Panc1 (cell line): ENCODE measurements around the gene FAF1.

Experiments used
- CTCF ChIP-seq: fragments of 450-650 bp; IDR thresholded peaks from 2 replicates; pipeline ENCODE4 v1.5.1; 2017; ENCODE audit warnings: mild to moderate bottlenecking
- REST ChIP-seq, 2 experiments: IDR thresholded peaks; 2 replicates each; pipeline ENCODE4 v1.6.1; 2011 to 2012; ENCODE audit warnings: low read depth in 2 of 2, control low read depth in 1 of 2, low read length in 1 of 2, mild to moderate bottlenecking in 1 of 2, moderate library complexity in 1 of 2; ENCODE audit not compliant: insufficient read depth in 1 of 2
- SIN3A ChIP-seq: IDR thresholded peaks from 2 replicates; pipeline ENCODE4 v1.6.1; 2012; ENCODE audit warnings: low read depth, mild to moderate bottlenecking, low read length, moderate library complexity, borderline replicate concordance; ENCODE audit not compliant: insufficient read depth

DNA sequence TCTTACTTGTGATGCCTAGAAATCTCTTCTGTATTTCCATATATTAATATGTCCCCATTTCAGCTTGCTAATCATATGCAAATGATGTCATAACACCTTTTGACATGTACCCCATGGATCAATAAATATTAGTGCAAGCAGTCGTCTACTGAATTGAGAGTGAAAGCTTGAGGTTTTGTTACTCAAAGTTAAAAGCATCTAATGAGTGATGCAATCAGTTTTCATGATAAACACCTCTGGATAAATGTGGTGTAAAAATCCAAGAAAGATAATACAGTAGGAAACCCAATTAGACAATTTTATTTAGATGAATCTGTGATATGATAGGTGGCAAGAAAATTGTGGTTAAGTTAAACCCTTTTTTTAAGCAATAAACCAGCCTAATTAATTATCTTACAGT lies 395.6 kb downstream of the FAF1 start:
- TF ChIP-seq CTCF (no peak), REST (IDR thresholded peaks at IDR 0.05; ENCODE audit: insufficient read depth in 1 of 2, low read depth in 2 of 2, low read length in 1 of 2) (no peak), SIN3A (no peak)
